Measurements from ENCODE around the gene ASXL3.

The ASXL3 gene

DNA sequence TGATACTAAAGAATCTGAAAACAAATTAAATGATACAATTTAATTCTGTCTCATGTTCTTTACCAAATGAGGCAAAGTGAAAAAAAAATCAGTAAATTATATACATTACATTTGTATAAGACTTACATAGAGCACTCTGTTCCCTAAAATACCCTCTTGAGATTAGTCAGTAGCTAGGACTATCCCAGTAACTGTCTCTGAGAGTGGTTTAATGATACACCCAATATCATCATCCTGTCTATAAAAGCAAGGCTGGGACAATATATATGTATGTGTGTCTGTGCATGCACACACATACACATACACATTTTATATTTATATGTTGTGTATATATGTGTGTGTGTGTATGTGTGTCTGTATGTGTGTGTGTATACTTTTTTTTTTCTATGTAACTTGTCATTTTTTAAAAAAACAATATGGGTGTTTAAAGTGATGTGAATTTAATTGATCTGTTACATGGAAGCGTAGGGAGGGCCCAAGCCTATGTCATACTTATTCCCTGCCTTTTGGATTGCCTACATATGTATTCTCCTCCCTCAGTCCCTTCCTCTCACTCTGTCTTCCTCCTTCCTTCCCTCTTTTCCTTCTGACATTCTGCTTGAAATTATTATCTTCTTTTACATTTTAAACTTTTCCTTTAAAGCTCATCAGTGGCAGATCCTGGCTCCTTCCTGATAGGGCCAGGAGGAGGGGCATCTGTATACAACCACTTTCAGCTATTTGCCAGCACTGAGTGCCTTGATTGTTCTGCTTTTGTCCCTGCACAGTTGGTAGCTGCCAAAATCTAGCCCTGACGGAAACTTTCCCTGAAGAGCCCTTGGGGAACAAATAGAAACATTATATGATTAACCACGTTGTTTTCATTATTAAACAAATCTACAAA lies 6.8 kb downstream of the ASXL3 start:
- Histone ChIP-seq H3K27ac (ENCODE audit: low read depth, low read length) (peak overlapping the region; percentile 45; the same call in 1 of the 2 replicates), H3K9me3 (ENCODE audit: insufficient read depth, low read depth, low read length) (peaks cover 6% of the 10 kb centered on the region; the same call in 1 of the 2 replicates), H3K27me3 (ENCODE audit: insufficient read depth, low read length) (peaks cover 21% of the 10 kb centered on the region), H3K9ac (ENCODE audit: low read depth, low read length) (no peak overlapping the region), H3K4me3 (ENCODE audit: low read length) (peak overlapping the region; percentile 32; the same call in 1 of the 2 replicates), H3K36me3 (ENCODE audit: insufficient read depth, low read length) (no peaks in the 10 kb centered on the region), H3K4me1 (ENCODE audit: insufficient read depth, low read length) (peaks cover 43% of the 10 kb centered on the region)
- WGBS: 32% methylated on average over 3 of the region's 3 CpGs

DNA sequence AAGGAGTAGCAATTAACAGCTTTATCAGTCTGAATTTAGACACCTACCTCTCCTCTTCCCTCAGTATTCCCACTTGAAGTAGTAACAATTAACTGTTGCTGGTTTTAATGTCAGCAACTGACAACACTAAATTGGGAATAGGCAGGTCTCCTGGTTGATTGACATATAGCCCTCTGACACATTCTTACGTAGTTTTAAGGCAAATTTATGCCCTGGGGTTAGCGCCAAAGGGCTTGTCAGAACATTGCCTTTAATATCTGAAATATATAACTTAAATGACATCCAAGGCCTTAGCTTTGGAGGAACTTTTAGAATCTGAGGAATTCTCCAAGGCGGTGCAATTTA lies 7.4 kb downstream of the ASXL3 start:
- H3K36me3 ChIP-seq (ENCODE audit: insufficient read depth, low read length): no peaks in the 10 kb centered on the region
- peak overlapping the region; percentile 32; the same call in 1 of the 2 replicates for H3K4me3 ChIP-seq (ENCODE audit: low read length)
- H3K9me3 ChIP-seq (ENCODE audit: insufficient read depth, low read depth, low read length): peaks cover 6% of the 10 kb centered on the region; the same call in 1 of the 2 replicates
- peaks cover 15% of the 10 kb centered on the region for H3K27me3 ChIP-seq (ENCODE audit: insufficient read depth, low read length)
- WGBS: 13% methylated on average over 2 of the region's 3 CpGs
- peaks cover 43% of the 10 kb centered on the region for H3K4me1 ChIP-seq (ENCODE audit: insufficient read depth, low read length)
- peak overlapping the region; percentile 45; the same call in 1 of the 2 replicates for H3K27ac ChIP-seq (ENCODE audit: low read depth, low read length)
- H3K9ac ChIP-seq (ENCODE audit: low read depth, low read length): no peak overlapping the region

DNA sequence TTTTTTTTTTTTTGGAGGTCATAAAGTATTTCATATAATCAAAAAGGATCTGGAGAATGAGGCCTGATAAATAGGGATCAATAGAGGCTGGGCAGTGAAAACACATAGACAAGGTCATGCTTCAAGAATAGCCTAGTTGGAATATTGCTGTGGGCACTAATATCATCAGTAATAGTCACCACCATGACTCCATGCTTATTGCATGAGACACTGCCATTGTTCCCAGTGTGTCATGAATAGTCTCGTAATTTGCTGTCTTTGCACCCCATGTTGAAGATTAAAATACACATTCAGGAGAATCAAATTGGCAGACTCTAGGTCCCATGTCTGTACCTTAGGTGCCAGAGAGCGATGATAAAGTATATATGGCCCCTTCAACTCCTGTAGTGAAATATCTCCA lies 10.3 kb downstream of the ASXL3 start:
- Histone ChIP-seq H3K9me3 (ENCODE audit: insufficient read depth, low read depth, low read length) (peaks cover 6% of the 10 kb centered on the region; the same call in 1 of the 2 replicates), H3K4me3 (ENCODE audit: low read length) (no peak overlapping the region), H3K4me1 (ENCODE audit: insufficient read depth, low read length) (peaks cover 37% of the 10 kb centered on the region), H3K27ac (ENCODE audit: low read depth, low read length) (no peak overlapping the region), H3K9ac (ENCODE audit: low read depth, low read length) (no peak overlapping the region), H3K36me3 (ENCODE audit: insufficient read depth, low read length) (no peaks in the 10 kb centered on the region), H3K27me3 (ENCODE audit: insufficient read depth, low read length) (peaks cover 3% of the 10 kb centered on the region; the same call in 1 of the 2 replicates)
- WGBS: 97% methylated on average over 2 of the region's 2 CpGs

DNA sequence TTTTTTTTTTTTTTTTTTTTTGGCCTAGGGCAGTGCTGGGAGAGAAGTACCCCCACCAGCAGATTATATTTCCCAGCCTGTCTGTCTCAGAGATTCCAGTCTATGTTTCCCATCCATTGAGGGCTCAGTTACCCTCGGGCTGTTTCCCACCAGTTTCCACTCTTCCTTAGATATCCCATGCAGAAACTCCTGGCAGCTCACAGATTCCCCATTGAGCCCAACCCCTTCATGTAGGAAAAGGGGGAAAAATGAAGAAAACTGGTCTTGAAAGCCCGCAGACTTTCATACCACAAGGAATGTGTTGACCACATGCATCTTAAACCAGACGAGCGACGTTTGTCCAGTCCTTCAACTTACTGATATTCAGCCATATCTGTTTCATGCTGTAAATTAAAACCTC lies 15.2 kb downstream of the ASXL3 start:
- Histone ChIP-seq H3K4me3 (ENCODE audit: low read length) (no peak overlapping the region), H3K27ac (ENCODE audit: low read depth, low read length) (no peak overlapping the region), H3K36me3 (ENCODE audit: insufficient read depth, low read length) (no peaks in the 10 kb centered on the region), H3K9me3 (ENCODE audit: insufficient read depth, low read depth, low read length) (no peaks in the 10 kb centered on the region), H3K9ac (ENCODE audit: low read depth, low read length) (no peak overlapping the region), H3K27me3 (ENCODE audit: insufficient read depth, low read length) (no peaks in the 10 kb centered on the region), H3K4me1 (ENCODE audit: insufficient read depth, low read length) (peaks cover 26% of the 10 kb centered on the region)
- 84% methylated on average over 5 of the region's 5 CpGs for WGBS

DNA sequence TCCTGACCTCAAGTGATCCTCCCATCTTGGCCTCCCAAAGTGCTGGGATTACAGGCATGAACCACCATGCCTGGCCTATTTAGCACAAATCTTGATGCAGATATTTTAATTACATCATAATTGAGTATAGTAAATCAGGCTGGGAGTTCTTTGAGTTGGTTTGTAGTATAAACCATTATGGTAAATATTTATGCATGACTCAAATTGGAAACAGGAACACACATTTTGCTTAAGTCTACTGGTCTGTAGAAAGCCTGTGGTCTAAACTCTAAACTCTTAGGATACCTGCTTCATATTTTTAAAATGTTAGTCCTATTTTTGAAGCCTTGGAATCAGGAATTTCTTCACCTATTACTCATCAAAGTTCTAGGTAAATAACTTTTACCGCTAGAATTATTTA lies 16.8 kb downstream of the ASXL3 start:
- Histone ChIP-seq H3K4me3 (ENCODE audit: low read length) (no peak overlapping the region), H3K27ac (ENCODE audit: low read depth, low read length) (no peak overlapping the region), H3K36me3 (ENCODE audit: insufficient read depth, low read length) (no peaks in the 10 kb centered on the region), H3K9ac (ENCODE audit: low read depth, low read length) (no peak overlapping the region), H3K9me3 (ENCODE audit: insufficient read depth, low read depth, low read length) (no peaks in the 10 kb centered on the region), H3K27me3 (ENCODE audit: insufficient read depth, low read length) (no peaks in the 10 kb centered on the region), H3K4me1 (ENCODE audit: insufficient read depth, low read length) (peaks cover 26% of the 10 kb centered on the region)
- WGBS: no CpG with 5 or more reads among the region's 1 CpG

DNA sequence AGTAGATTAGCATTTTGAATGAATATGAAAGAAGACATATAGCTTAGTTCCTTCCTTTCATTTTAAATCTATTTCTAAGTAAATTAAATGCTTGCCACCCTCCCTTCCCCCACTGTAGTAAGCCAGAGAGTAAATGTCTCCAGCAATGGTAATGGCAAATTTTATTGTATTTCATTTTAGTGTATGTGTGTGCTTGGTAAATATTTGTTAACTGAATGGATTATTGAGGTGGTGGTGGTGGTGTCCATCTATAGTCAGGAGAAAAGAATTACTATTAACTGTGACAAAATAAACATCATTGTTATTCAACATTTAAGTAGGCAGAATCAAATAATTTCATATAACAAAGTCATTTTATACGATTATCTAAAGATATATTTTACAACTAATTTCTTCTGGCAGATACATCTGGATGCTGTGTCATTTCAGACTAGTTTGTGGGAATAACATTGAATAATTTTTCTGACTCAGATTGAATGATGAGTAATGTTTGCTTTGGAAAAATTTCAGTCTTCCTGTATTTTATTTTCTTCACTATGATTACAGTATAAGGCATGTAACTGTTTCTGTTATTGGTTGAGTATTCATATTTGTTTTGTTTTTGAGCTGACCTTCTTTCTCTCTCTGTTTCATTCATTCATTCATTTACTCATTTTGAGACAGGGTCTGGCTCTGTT lies 18.3 kb downstream of the ASXL3 start:
- Histone ChIP-seq H3K36me3 (ENCODE audit: insufficient read depth, low read length) (no peaks in the 10 kb centered on the region), H3K27ac (ENCODE audit: low read depth, low read length) (no peak overlapping the region), H3K27me3 (ENCODE audit: insufficient read depth, low read length) (no peaks in the 10 kb centered on the region), H3K4me3 (ENCODE audit: low read length) (no peak overlapping the region), H3K9ac (ENCODE audit: low read depth, low read length) (no peak overlapping the region), H3K4me1 (ENCODE audit: insufficient read depth, low read length) (peaks cover 32% of the 10 kb centered on the region), H3K9me3 (ENCODE audit: insufficient read depth, low read depth, low read length) (no peaks in the 10 kb centered on the region)
- WGBS: no CpG with 5 or more reads among the region's 1 CpG

DNA sequence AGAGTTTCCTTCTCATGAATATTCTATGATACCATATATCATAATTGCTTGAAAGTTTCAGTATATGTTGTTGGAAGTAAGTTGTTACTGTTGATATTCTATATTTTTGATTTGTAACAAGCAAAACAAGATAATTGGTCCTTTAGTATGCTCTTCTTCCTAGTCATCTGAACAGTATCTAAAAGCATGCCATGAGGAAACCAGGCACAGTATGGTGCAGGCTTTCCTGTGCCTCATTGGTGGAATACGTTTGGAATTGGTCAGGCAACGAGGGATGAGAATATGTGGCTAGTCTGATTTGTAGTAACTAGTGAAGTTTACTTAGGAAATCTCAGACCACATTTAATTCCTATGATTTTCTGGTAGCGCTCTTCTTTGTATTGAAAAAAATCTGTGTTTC lies 22.8 kb downstream of the ASXL3 start:
- H3K9ac ChIP-seq (ENCODE audit: low read depth, low read length): no peak overlapping the region
- H3K27me3 ChIP-seq (ENCODE audit: insufficient read depth, low read length): no peaks in the 10 kb centered on the region
- peaks cover 15% of the 10 kb centered on the region for H3K4me1 ChIP-seq (ENCODE audit: insufficient read depth, low read length)
- H3K4me3 ChIP-seq (ENCODE audit: low read length): no peak overlapping the region
- H3K36me3 ChIP-seq (ENCODE audit: insufficient read depth, low read length): no peaks in the 10 kb centered on the region
- WGBS: 81% methylated on average over 2 of the region's 3 CpGs
- no peaks in the 10 kb centered on the region for H3K9me3 ChIP-seq (ENCODE audit: insufficient read depth, low read depth, low read length)
- H3K27ac ChIP-seq (ENCODE audit: low read depth, low read length): no peak overlapping the region

DNA sequence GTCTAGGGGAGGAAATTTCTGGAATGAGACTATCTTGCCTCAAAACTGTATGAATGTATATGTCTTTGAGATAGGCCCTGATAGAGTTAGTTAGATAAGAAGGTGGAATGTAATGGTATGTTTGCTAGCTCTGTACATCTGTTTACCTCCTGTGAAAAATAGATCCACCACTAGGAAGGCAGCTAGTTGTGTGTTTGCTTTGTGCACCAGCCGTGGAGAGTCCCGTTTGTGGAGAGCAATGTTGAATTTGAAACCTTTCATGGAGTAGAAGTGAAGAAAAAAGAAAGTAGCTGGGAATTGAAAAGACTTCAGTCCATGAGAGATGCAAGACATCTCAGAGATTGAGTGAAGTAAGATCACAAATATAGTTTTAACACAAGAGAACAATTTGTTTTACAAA lies 25.4 kb downstream of the ASXL3 start:
- Histone ChIP-seq H3K4me3 (ENCODE audit: low read length) (no peak overlapping the region), H3K27ac (ENCODE audit: low read depth, low read length) (no peak overlapping the region), H3K9ac (ENCODE audit: low read depth, low read length) (no peak overlapping the region), H3K27me3 (ENCODE audit: insufficient read depth, low read length) (no peaks in the 10 kb centered on the region), H3K4me1 (ENCODE audit: insufficient read depth, low read length) (peaks cover 6% of the 10 kb centered on the region), H3K9me3 (ENCODE audit: insufficient read depth, low read depth, low read length) (no peaks in the 10 kb centered on the region), H3K36me3 (ENCODE audit: insufficient read depth, low read length) (no peaks in the 10 kb centered on the region)
- 84% methylated on average over 2 of the region's 2 CpGs for WGBS

DNA sequence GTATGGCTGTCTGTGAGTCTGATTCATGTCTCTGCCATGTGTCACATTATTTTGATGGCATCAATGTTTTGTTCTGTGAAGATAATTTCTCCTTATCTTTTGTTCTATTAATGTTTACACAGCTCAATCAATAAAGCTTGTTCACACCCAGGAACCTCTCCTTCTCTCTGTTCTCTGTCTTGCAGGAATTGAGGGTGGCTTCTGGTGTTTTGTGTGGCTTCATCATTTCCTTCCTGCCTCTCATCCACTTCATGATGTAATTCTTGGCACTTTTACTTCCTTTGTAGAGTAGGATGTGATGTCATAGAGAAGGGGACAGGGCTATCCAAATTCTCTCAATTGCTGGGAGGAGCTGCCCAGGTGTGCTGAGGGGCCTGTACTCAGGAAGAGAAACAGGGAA lies 27.2 kb downstream of the ASXL3 start:
- Histone ChIP-seq H3K27ac (ENCODE audit: low read depth, low read length) (no peak overlapping the region), H3K9me3 (ENCODE audit: insufficient read depth, low read depth, low read length) (no peaks in the 10 kb centered on the region), H3K9ac (ENCODE audit: low read depth, low read length) (no peak overlapping the region), H3K4me1 (ENCODE audit: insufficient read depth, low read length) (peaks cover 6% of the 10 kb centered on the region), H3K36me3 (ENCODE audit: insufficient read depth, low read length) (no peaks in the 10 kb centered on the region), H3K27me3 (ENCODE audit: insufficient read depth, low read length) (no peaks in the 10 kb centered on the region), H3K4me3 (ENCODE audit: low read length) (no peak overlapping the region)

DNA sequence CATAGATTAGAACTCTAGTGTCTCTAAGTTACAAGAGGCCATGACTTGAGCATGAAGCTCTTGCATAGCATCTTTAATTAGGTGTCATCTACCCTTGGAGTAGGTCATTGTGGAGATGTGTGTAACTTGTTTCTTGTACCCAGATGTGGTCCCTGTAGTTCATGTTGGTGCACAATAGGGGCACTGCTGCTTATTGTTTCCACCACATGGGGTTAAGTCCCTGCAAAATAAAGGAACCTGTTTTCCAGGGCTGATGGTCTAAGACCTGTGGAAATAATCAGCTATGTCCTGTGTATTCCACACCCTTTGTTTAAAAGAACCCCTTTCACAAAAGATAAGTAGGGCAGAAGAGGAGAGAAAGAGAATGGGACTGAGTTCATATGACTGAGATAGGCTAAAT lies 28.6 kb downstream of the ASXL3 start:
- H3K27ac ChIP-seq (ENCODE audit: low read depth, low read length): no peak overlapping the region
- no peaks in the 10 kb centered on the region for H3K27me3 ChIP-seq (ENCODE audit: insufficient read depth, low read length)
- no peaks in the 10 kb centered on the region for H3K36me3 ChIP-seq (ENCODE audit: insufficient read depth, low read length)
- H3K9me3 ChIP-seq (ENCODE audit: insufficient read depth, low read depth, low read length): no peaks in the 10 kb centered on the region
- no peak overlapping the region for H3K9ac ChIP-seq (ENCODE audit: low read depth, low read length)
- no peak overlapping the region for H3K4me3 ChIP-seq (ENCODE audit: low read length)
- no peaks in the 10 kb centered on the region for H3K4me1 ChIP-seq (ENCODE audit: insufficient read depth, low read length)

DNA sequence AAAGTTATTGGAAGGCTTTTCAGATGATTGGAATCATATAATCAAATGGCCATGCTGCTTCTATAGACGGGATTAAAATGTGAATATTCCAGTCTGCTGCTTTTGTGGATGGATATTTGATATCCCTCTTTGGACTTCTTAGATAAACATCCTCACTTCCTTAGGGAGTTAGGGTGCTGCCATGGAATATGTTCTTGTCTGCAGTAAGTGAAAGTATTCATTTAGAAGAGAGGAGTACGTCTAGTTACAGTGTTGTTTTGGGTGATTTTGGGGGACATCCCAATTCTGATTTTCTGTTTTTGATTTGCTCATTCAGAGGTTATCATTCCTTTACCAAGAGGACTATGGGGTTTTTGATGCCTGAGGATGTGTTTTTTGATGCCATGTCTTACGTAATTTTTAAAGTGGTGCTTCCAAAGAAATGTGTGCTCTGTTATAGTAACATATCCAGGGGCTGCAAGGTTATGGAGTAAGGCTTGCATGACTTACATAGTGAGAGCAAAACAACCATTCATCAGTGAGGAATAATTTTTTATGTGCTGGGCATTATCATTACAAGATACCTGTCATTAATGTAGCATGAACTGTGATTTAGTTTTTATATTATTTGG lies 33.6 kb downstream of the ASXL3 start:
- Histone ChIP-seq H3K4me1 (ENCODE audit: insufficient read depth, low read length) (no peaks in the 10 kb centered on the region), H3K4me3 (ENCODE audit: low read length) (no peak overlapping the region), H3K36me3 (ENCODE audit: insufficient read depth, low read length) (no peaks in the 10 kb centered on the region), H3K27ac (ENCODE audit: low read depth, low read length) (no peak overlapping the region), H3K27me3 (ENCODE audit: insufficient read depth, low read length) (no peaks in the 10 kb centered on the region), H3K9me3 (ENCODE audit: insufficient read depth, low read depth, low read length) (no peaks in the 10 kb centered on the region), H3K9ac (ENCODE audit: low read depth, low read length) (no peak overlapping the region)
- 91% methylated on average over 3 of the region's 3 CpGs for WGBS
